ENCODE results near the gene C1orf159. TPM values are rescaled to one million over a fixed set of nuclear protein-coding genes. Genes with fewer than 3 reads are reported as not detected.

C1orf159 gene
- total RNA-seq, 1 donor from 2014 or later: 7.7 TPM

GRCh38 chr1:1039145-1039910 is 76.6 kb downstream of the C1orf159 start:
- DNase-seq (ENCODE audit: low spot score): no peak

- DNase-seq (ENCODE audit: low spot score): no peak
Measured at GRCh38 chr1:1038694-1039093, 77.2 kb downstream of the C1orf159 start.

- no peak for DNase-seq (ENCODE audit: low spot score)
Measured at GRCh38 chr1:1037366-1038327, 78.2 kb downstream of the C1orf159 start.

- DNase-seq (ENCODE audit: low spot score): no peak
Measured at GRCh38 chr1:1035291-1035943, 80.5 kb downstream of the C1orf159 start.

- no peak for DNase-seq (ENCODE audit: low spot score)
Measured at GRCh38 chr1:1034439-1034781, 81.5 kb downstream of the C1orf159 start.

- no peak for DNase-seq (ENCODE audit: low spot score)
Measured at GRCh38 chr1:1033731-1034438, 82.0 kb downstream of the C1orf159 start.

- DNase-seq (ENCODE audit: low spot score): peak; percentile 74
Measured at GRCh38 chr1:1033009-1033587, 82.8 kb downstream of the C1orf159 start.

- DNase-seq (ENCODE audit: low spot score): no peak
Measured at GRCh38 chr1:1032424-1032823, 83.5 kb downstream of the C1orf159 start.

Other genes starting within 250 kb of the C1orf159 start
- 11.1 TPM for gene SAMD11, start 192.2 kb downstream of the C1orf159 start, total RNA-seq (ENCODE audit: insufficient read depth, low replicate concordance)
- gene NOC2L, start 156.8 kb downstream of the C1orf159 start, total RNA-seq (ENCODE audit: insufficient read depth, low replicate concordance): 26.2 TPM
- gene KLHL17, start 155.5 kb downstream of the C1orf159 start, total RNA-seq (ENCODE audit: insufficient read depth, low replicate concordance): 3.4 TPM
- gene PLEKHN1, start 149.6 kb downstream of the C1orf159 start, total RNA-seq (ENCODE audit: insufficient read depth, low replicate concordance): 1.2 TPM
- 0.96 TPM for gene PERM1, start 134.0 kb downstream of the C1orf159 start, total RNA-seq (ENCODE audit: insufficient read depth, low replicate concordance)
- 40.2 TPM for gene HES4, start 116.0 kb downstream of the C1orf159 start, total RNA-seq (ENCODE audit: insufficient read depth, low replicate concordance)
- 54.9 TPM for gene ISG15, start 102.6 kb downstream of the C1orf159 start, total RNA-seq (ENCODE audit: insufficient read depth, low replicate concordance)
- gene AGRN, start 96.0 kb downstream of the C1orf159 start, total RNA-seq (ENCODE audit: insufficient read depth, low replicate concordance): 68.4 TPM
- 1.9 TPM for gene RNF223, start 41.8 kb downstream of the C1orf159 start, total RNA-seq (ENCODE audit: insufficient read depth, low replicate concordance)
- not detected for gene TTLL10, start 57.8 kb upstream of the C1orf159 start, total RNA-seq (ENCODE audit: insufficient read depth, low replicate concordance)
- not detected for gene TNFRSF18, start 90.5 kb upstream of the C1orf159 start, total RNA-seq (ENCODE audit: insufficient read depth, low replicate concordance)
- not detected for gene TNFRSF4, start 98.1 kb upstream of the C1orf159 start, total RNA-seq (ENCODE audit: insufficient read depth, low replicate concordance)
- 54.2 TPM for gene SDF4, start 115.9 kb upstream of the C1orf159 start, total RNA-seq (ENCODE audit: insufficient read depth, low replicate concordance)
- gene B3GALT6, start 116.1 kb upstream of the C1orf159 start, total RNA-seq (ENCODE audit: insufficient read depth, low replicate concordance): 15.4 TPM
- not detected for gene C1QTNF12, start 130.6 kb upstream of the C1orf159 start, total RNA-seq (ENCODE audit: insufficient read depth, low replicate concordance)
- gene UBE2J2, start 157.8 kb upstream of the C1orf159 start, total RNA-seq (ENCODE audit: insufficient read depth, low replicate concordance): 22.9 TPM
- gene SCNN1D, start 164.3 kb upstream of the C1orf159 start, total RNA-seq (ENCODE audit: insufficient read depth, low replicate concordance): 0.72 TPM
- 49.6 TPM for gene ACAP3, start 191.8 kb upstream of the C1orf159 start, total RNA-seq (ENCODE audit: insufficient read depth, low replicate concordance)
- 4.6 TPM for gene PUSL1, start 192.5 kb upstream of the C1orf159 start, total RNA-seq (ENCODE audit: insufficient read depth, low replicate concordance)
- gene INTS11, start 208.6 kb upstream of the C1orf159 start, total RNA-seq (ENCODE audit: insufficient read depth, low replicate concordance): 42.4 TPM
- 3.4 TPM for gene CPTP, start 208.7 kb upstream of the C1orf159 start, total RNA-seq (ENCODE audit: insufficient read depth, low replicate concordance)
- gene TAS1R3, start 215.2 kb upstream of the C1orf159 start, total RNA-seq (ENCODE audit: insufficient read depth, low replicate concordance): 0.24 TPM
- gene DVL1, start 233.3 kb upstream of the C1orf159 start, total RNA-seq (ENCODE audit: insufficient read depth, low replicate concordance): 72.9 TPM
- gene MXRA8, start 242.5 kb upstream of the C1orf159 start, total RNA-seq (ENCODE audit: insufficient read depth, low replicate concordance): 196 TPM